GM20431 (cell line): ENCODE data around the gene TOMT.

ENCODE experiments used
- in situ Hi-C: fragments of 300-500 bp; cut with MseI, MboI; formaldehyde crosslinking; loops from one replicate; pipeline ENCODE4 v1.15.0; 2020; ENCODE audit warnings: low sequenced_read_pairs; ENCODE audit not compliant: unreplicated experiment

The TOMT gene

DNA sequence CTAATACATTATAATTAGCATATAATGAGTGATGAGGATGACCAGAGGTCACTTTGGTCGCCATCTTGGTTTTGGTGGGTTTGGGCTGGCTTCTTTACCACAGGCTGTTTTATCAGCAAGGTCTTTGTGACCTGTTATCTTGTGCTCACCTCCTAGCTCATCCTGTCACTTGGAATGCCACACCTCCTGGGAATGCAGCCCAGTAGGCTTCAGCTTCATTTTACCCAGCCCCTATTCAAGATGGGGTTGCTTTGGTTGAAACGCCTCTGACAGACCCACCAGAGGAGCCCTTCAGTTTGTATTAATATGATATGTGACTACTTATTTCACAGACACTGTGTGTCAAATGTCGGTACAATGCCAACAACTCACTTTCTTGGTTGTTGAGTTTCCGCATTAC lies 50.0 kb downstream of the TOMT start:
- in situ Hi-C loops, result no loop called here

DNA sequence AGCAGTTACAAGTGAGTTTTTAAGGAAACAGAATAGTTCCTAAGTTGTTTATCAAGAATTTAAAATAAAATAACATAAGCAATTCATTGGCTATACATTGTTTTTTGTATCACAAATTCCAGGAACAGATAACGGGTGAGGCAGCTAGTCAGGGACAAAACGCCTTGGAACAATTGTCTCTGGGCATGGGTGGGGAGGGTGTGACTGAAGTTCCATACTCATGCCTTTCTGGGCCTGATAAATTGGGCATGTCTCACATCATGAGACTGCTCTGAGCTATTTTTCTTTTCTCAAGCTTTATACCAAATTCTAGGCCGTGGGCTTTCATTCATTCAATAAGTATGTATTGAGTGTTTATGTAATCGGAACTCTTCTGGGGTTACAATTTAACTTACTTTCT lies 51.4 kb downstream of the TOMT start:
- in situ Hi-C loops, result no loop called here
